HG03565 (cell line): ENCODE data around the gene SCAND1.
"Not testable (repeated sequence)": the region's sequence is repeated elsewhere in the genome, so short reads cannot be mapped to it uniquely, and the experiment has no call there.

Experiments
- ATAC-seq: cut with Tn5 transposase; IDR thresholded peaks from one replicate; pipeline ENCODE4 v1.9.1; 2021; ENCODE audit warnings: mild to moderate bottlenecking, moderate library complexity; ENCODE audit not compliant: unreplicated experiment

Gene SCAND1

DNA sequence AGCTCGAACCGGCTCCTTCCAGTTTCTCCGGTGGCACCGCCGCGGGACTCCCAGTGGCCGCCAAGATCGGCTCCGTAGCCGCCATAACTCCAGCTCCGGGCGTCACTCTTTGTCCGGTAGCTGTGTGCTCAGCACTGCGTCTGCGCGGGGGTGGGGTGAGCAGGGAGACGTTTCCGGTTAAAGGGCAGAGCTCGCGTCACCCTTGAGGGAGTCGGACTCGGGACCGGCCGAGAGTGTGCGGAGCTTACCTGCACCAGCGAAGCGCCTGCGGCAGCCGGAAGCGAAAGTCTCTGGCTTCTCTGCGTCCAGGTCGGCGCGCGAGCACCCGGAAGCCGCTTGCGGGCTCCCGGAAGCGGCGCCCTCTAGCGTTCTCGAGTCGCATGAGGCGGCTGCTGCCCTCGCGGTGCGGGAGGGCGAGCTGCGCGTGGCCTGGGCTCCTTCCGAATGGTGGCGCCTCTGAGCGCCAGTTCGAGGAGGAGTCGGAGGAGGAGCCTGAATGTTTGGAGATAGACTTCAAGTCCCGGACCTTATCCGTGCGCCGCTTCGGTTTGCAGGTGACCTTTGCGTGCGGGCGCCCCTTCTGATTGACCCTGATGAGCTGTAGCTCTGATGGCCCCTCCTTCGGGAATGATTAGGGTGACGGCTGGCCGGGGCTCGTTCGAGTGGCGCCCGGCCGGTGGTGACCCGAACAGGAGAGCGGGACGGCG is at the start of gene SCAND1:
TSS of gene SCAND1 (minus strand) at position 303 of the 707 bp plus-strand sequence. CDS start at position 85, 218 bp downstream.
- peak; percentile 89 for ATAC-seq

DNA sequence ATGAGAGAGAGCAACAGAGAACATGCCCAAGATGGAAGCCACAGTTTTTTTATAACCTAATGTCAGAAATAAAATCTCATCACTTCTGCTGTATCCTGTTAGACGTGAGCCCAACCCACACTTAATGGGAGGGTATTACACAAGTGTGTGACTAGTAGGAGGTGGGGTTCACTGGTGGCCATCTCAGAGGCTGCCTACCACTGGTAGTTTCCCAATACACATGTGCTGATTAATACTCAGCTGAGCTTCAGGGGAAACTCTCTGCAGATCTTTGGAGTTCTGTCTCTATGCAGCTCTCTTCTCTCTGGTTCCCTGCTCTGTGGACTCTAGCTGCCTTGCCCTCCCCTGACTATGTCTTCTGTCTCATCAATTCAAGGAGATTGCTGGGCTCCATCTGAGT is 49.7 kb upstream of the SCAND1 start:
- no peak for ATAC-seq

- ATAC-seq = no peak
These were observed 48.6 kb upstream of the SCAND1 start for GRCh38 chr20:36002855-36003254.

- not testable (repeated sequence) for ATAC-seq
These were observed 47.0 kb upstream of the SCAND1 start for GRCh38 chr20:36001331-36001730.

DNA sequence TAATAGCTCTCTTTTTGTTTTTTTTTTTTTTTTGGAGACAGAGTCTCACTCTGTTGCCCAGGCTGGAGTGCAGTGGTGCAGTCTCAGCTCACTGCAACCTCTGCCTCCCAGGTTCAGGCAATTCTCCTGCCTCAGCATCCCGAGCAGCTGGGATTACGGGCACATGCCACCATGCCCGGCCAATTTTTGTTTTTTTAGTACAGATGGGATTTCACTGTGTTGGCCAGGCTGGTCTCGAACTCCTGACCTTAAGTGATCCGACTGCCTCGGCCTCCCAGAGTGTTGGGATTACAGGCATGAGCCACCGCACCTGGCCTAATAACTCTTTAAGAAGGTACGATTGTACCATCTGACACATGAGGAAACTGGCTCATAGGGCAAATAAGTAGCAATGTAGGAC is 42.2 kb upstream of the SCAND1 start:
- ATAC-seq = not testable (repeated sequence)

GRCh38 chr20:35994994-35995453 is 40.7 kb upstream of the SCAND1 start:
- ATAC-seq = no peak

DNA sequence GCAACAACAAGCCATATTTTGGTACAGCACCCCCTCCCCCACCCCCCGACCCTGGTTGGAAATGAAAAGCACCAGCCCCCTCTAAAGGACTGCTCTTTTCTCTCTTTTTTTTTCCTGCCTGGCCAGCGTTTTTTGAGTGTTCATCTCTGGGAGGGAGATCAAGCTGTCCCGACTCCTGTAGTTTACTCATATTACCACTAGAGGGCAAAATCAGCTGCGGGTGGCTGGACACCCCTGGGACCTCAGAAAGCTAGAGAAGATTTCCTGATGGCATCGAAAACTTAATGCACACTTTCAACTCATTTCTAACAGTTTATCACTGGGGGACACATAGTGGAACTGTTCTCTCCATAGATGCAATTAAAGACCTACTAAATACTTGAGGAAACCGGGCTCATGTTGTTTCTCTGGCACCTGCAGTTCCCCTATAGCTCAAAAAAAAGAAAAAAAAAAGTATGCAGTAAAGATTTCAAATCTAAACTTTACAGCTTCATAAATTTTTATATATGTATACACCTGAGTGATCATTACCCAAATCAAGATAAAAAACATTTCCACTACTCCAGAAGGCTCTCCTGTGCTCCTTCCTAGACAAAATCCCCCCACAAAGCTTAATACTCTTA is 38.5 kb upstream of the SCAND1 start:
- no peak for ATAC-seq

GRCh38 chr20:35991142-35991771 is 37.0 kb upstream of the SCAND1 start:
- no peak for ATAC-seq

GRCh38 chr20:35988910-35989463 is 34.7 kb upstream of the SCAND1 start:
- no peak for ATAC-seq

DNA sequence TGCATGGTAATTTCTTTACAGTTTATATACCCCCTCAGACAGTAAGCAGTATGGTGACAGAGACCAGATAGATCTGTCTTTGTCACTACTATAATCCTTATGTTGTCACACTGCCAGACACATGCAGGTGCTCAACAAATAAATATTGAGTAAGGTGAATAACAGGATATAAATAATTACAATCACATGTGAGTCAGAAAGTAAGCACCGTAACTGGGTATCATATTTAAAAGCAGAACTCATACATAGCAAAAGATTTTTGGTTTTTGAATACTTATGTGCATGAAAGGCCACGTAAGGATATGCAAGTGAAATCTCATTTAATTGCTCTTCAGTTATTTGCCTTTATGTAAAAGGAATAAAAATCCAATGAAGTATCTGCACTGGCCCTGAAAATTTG is 31.5 kb upstream of the SCAND1 start:
- no peak for ATAC-seq

GRCh38 chr20:35984382-35984781 is 30.1 kb upstream of the SCAND1 start:
- no peak for ATAC-seq

GRCh38 chr20:35981969-35982368 is 27.7 kb upstream of the SCAND1 start:
- no peak for ATAC-seq

- no peak for ATAC-seq
These were observed 25.2 kb upstream of the SCAND1 start for GRCh38 chr20:35979544-35979943.

- ATAC-seq = no peak
These were observed 23.8 kb upstream of the SCAND1 start for GRCh38 chr20:35978041-35978513.

GRCh38 chr20:35975576-35976373 is 21.5 kb upstream of the SCAND1 start:
- ATAC-seq = no peak

- no peak for ATAC-seq
These were observed 20.0 kb upstream of the SCAND1 start for GRCh38 chr20:35974256-35974655.

GRCh38 chr20:35972462-35972861 is 18.2 kb upstream of the SCAND1 start:
- ATAC-seq = no peak

- ATAC-seq = no peak
These were observed 17.7 kb upstream of the SCAND1 start for GRCh38 chr20:35971981-35972380.

DNA sequence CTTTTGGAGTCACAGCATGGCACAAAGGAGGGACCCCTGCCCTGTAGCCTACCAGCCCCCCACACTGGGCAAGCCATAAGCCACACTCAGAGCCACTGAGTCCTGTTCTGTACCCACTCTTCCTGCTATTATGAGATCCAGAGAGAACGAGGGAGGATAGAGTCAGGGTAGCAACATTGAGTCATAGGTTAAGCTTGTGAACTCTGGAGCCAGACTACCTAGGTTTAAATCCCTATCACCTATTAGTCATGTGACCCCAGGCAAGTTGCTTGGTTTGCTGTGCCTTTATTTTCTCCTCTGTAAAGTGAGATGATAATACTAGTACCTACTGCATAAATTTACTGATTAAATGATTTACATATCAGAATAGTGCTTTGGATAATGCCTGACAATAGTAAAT is 14.6 kb upstream of the SCAND1 start:
- no peak for ATAC-seq

GRCh38 chr20:35967979-35968640 is 13.8 kb upstream of the SCAND1 start, which contains the start of gene CNBD2:
Gene CNBD2, plus strand, starts transcription at chr20:35968590. Its CDS starts 173 bp downstream, at chr20:35968763.
- ATAC-seq = no peak
